Activated CD8-positive, alpha-beta T cell treated with anti-CD3 and anti-CD28 coated beads for 36 hours (primary cell): Measurements from ENCODE around the gene ARRB1. TPM values are rescaled to one million over a fixed set of nuclear protein-coding genes. Genes with fewer than 3 reads are reported as not detected.

Source experiments
- ATAC-seq: fragments of 200-7000 bp; cut with Tn5 transposase; one replicate; pipeline ENCODE4 v1.10.0; 2021; ENCODE audit warnings: mild to moderate bottlenecking, moderate library complexity
- CTCF ChIA-PET: fragments of 350-600 bp; sonication (Branson Sonifier 250); formaldehyde crosslinking; loops from one replicate; lab custom pipeline; 2021; ENCODE audit warnings: antibody characterized with exemption; lab: Charles Lee
- POLR2A ChIA-PET: fragments of 350-600 bp; sonication (Branson Sonifier 250); formaldehyde crosslinking; loops from one replicate; lab custom pipeline; 2021; ENCODE audit warnings: antibody characterized with exemption; lab: Charles Lee
- DNase-seq: peaks from one replicate; pipeline ENCODE4 v3.0.0-alpha.2; 2020
- H3K27ac Mint-ChIP-seq: one replicate; pipeline ENCODE4 v1.8.0; 2021; ENCODE audit warnings: mild to moderate bottlenecking, mixed read lengths
- H3K27me3 Mint-ChIP-seq: one replicate; pipeline ENCODE4 v1.8.0; 2021; ENCODE audit warnings: mixed read lengths
- H3K36me3 Mint-ChIP-seq: one replicate; pipeline ENCODE4 v1.8.0; 2021; ENCODE audit warnings: low read depth, mixed read lengths
- H3K4me1 Mint-ChIP-seq: one replicate; pipeline ENCODE4 v1.8.0; 2021; ENCODE audit warnings: low read depth, mixed read lengths
- H3K4me3 Mint-ChIP-seq: one replicate; pipeline ENCODE4 v1.8.0; 2021; ENCODE audit warnings: mild to moderate bottlenecking, moderate library complexity, mixed read lengths
- H3K9me3 Mint-ChIP-seq: one replicate; pipeline ENCODE4 v1.8.0; 2021; ENCODE audit warnings: mixed read lengths
- CTCF ChIP-seq: fragments of 200-600 bp; IDR thresholded peaks from one replicate; pipeline ENCODE4 v1.8.0; 2022; ENCODE audit warnings: antibody characterized with exemption, mild to moderate bottlenecking
- intact Hi-C: fragments of 100-400 bp; cut with micrococcal nuclease; formaldehyde crosslinking; loops from one replicate; pipeline ENCODE4 v1.10.0; 2022
- total RNA-seq, 2 experiments: library from RNA; stranded (reverse); gene quantifications; one replicate each; pipeline ENCODE4 v1.2.3, GENCODE V29; 2021

ARRB1 gene
- total RNA-seq, 2 experiments from 2014 or later: 16.2 to 18.8 TPM

- no peaks in the 10 kb centered on the region for H3K27me3 Mint-ChIP-seq
- no peaks in the 10 kb centered on the region for H3K36me3 Mint-ChIP-seq
- peak overlapping the region; percentile 86 for H3K27ac Mint-ChIP-seq
- H3K9me3 Mint-ChIP-seq: no peaks in the 10 kb centered on the region
- ChIA-PET POLR2A (interaction anchor here (0.7 to 5.2 kb wide), 13 partner anchors 10 to 93 kb away, joined by 3 to 47 read pairs (median 5); no protein-coding TSS in a partner anchor), CTCF (interaction anchor here (0.6 to 2.5 kb wide), 11 partner anchors 10 to 75 kb away, joined by 3 to 13 read pairs (median 6); no protein-coding TSS in a partner anchor)
- ATAC-seq (peak; percentile 55), DNase-seq (peak; percentile 64)
- peak overlapping the region; percentile 79 for H3K4me3 Mint-ChIP-seq
- TF ChIP-seq CTCF: no peak
- peaks cover 49% of the 10 kb centered on the region for H3K4me1 Mint-ChIP-seq
- intact Hi-C loops: no loop called here
These were observed 528 bp upstream of the ARRB1 start for GRCh38 chr11:75351791-75352587.

- ChIA-PET POLR2A (interaction anchor here (0.9 to 5.2 kb wide), 7 partner anchors 11 to 50 kb away, joined by 3 to 47 read pairs (median 8); no protein-coding TSS in a partner anchor), CTCF (interaction anchor here (0.8 to 2.5 kb wide), 10 partner anchors 9 to 74 kb away, joined by 3 to 13 read pairs (median 5); no protein-coding TSS in a partner anchor)
- TF ChIP-seq CTCF: peak; percentile 30
- DNase-seq (peak; percentile 71), ATAC-seq (peak; percentile 55)
- no peaks in the 10 kb centered on the region for H3K27me3 Mint-ChIP-seq
- no peaks in the 10 kb centered on the region for H3K9me3 Mint-ChIP-seq
- peaks cover 60% of the 10 kb centered on the region for H3K4me1 Mint-ChIP-seq
- H3K27ac Mint-ChIP-seq: peak overlapping the region; percentile 83
- H3K4me3 Mint-ChIP-seq: peak overlapping the region; percentile 79
- intact Hi-C loops: no loop called here
- no peaks in the 10 kb centered on the region for H3K36me3 Mint-ChIP-seq
These were observed 519 bp downstream of the ARRB1 start for GRCh38 chr11:75350743-75351540.

GRCh38 chr11:75350122-75350742, 1.2 kb downstream of the ARRB1 start:
- H3K27me3 Mint-ChIP-seq: no peaks in the 10 kb centered on the region

More at GRCh38 chr11:75350122-75350742, 1.2 kb downstream of the ARRB1 start:
- no peak for TF ChIP-seq CTCF
- ATAC-seq (no peak), DNase-seq (no peak)
- Mint-ChIP-seq H3K9me3 (no peaks in the 10 kb centered on the region), H3K4me1 (peaks cover 67% of the 10 kb centered on the region), H3K4me3 (peak overlapping the region; percentile 79), H3K27ac (peak overlapping the region; percentile 83), H3K36me3 (no peaks in the 10 kb centered on the region)
- CTCF ChIA-PET: interaction anchor here (0.9 to 2.0 kb wide), 11 partner anchors 8 to 109 kb away, joined by 3 to 11 read pairs (median 4); no protein-coding TSS in a partner anchor
- POLR2A ChIA-PET: interaction anchor here (0.8 to 5.2 kb wide), 8 partner anchors 10 to 51 kb away, joined by 3 to 47 read pairs (median 7); no protein-coding TSS in a partner anchor
- intact Hi-C loops: no loop called here
